GM19239 (cell line): ENCODE measurements around the gene SKI.

Source experiments
- DNase-seq: peaks from one replicate; pipeline ENCODE4 v3.0.0; 2011; ENCODE audit warnings: low spot score; ENCODE audit not compliant: insufficient read length
- FAIRE-seq: peaks from 2 replicates; lab custom pipeline; 2011; peaks lifted over from hg19 to GRCh38; lab: Jason Lieb, UNC

Gene SKI

GRCh38 chr1:2227346-2228156, 568 bp upstream of the SKI start:
- FAIRE-seq (peak; percentile 87), DNase-seq (peak; percentile 100)

GRCh38 chr1:2228694-2229036, 546 bp downstream of the SKI start:
- FAIRE-seq (no peak), DNase-seq (no peak)

GRCh38 chr1:2229037-2229864, 1.1 kb downstream of the SKI start:
- DNase-seq (peak; percentile 64), FAIRE-seq (peak; percentile 70)

- no peak for FAIRE-seq
- no peak for DNase-seq
Measured at GRCh38 chr1:2229911-2230731, 2.0 kb downstream of the SKI start.

GRCh38 chr1:2230781-2231531, 2.8 kb downstream of the SKI start:
- FAIRE-seq, result no peak
- DNase-seq, result no peak

- FAIRE-seq (no peak), DNase-seq (no peak)
Measured at GRCh38 chr1:2231532-2232254, 3.6 kb downstream of the SKI start.

- FAIRE-seq (no peak), DNase-seq (no peak)
Measured at GRCh38 chr1:2232255-2232915, 4.3 kb downstream of the SKI start.

- FAIRE-seq (no peak), DNase-seq (no peak)
Measured at GRCh38 chr1:2232916-2233438, 4.9 kb downstream of the SKI start.

GRCh38 chr1:2233468-2233867, 5.3 kb downstream of the SKI start:
- no peak for DNase-seq
- FAIRE-seq, result no peak

- FAIRE-seq, result no peak
- DNase-seq, result peak; percentile 79
Measured at GRCh38 chr1:2233997-2234761, 6.1 kb downstream of the SKI start.

GRCh38 chr1:2234762-2235113, 6.6 kb downstream of the SKI start:
- DNase-seq (no peak), FAIRE-seq (peak; percentile 70)

GRCh38 chr1:2235300-2235998, 7.3 kb downstream of the SKI start:
- no peak for FAIRE-seq
- DNase-seq, result no peak

GRCh38 chr1:2236695-2237677, 8.9 kb downstream of the SKI start:
- FAIRE-seq (no peak), DNase-seq (no peak)

- FAIRE-seq (no peak), DNase-seq (no peak)
Measured at GRCh38 chr1:2237773-2238172, 9.7 kb downstream of the SKI start.

- FAIRE-seq (no peak), DNase-seq (no peak)
Measured at GRCh38 chr1:2238361-2239012, 10.4 kb downstream of the SKI start.

GRCh38 chr1:2239013-2239370, 10.9 kb downstream of the SKI start:
- FAIRE-seq, result no peak
- no peak for DNase-seq
